ENCODE measurements around the gene CDH15.

CDH15 gene

DNA sequence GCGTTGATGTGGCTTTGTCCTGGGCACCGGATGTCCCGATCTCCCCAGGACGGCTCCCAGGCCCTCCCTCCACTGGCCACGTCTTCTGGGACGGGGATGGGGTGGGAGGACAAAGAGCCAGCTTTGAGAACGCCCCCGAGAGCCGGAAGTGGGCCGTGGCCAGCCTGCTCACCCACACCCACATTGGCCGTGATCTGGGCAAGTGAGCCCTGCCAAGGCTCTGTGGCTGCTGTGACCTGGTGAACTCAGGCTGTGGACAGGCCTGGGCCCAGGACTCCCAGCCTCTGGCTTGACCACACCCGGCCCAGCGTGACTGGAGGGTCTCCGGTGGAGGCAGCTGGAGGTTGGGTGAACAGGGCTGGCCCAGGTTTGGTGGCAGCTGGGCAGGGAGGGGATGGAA, 3.3 kb downstream of the CDH15 start:
- H3K4me1 ChIP-seq = peaks cover 0 to 24% (median 16%) of the 10 kb centered on the region in 4 donors
- no peak overlapping the region for H3K27ac ChIP-seq
- H3K27me3 ChIP-seq = peaks cover 0 to 97% of the 10 kb centered on the region in 2 donors
- intact Hi-C loops (cut with DNase I; ENCODE audit: low total_unique reads) = no loop called here
- H3K9me3 ChIP-seq = no peaks in the 10 kb centered on the region
- no peak for DNase-seq
- no peaks in the 10 kb centered on the region for H3K36me3 ChIP-seq
- H3K4me3 ChIP-seq = no peak overlapping the region
- no peak for TF ChIP-seq CTCF (IDR thresholded peaks at IDR 0.05)

DNA sequence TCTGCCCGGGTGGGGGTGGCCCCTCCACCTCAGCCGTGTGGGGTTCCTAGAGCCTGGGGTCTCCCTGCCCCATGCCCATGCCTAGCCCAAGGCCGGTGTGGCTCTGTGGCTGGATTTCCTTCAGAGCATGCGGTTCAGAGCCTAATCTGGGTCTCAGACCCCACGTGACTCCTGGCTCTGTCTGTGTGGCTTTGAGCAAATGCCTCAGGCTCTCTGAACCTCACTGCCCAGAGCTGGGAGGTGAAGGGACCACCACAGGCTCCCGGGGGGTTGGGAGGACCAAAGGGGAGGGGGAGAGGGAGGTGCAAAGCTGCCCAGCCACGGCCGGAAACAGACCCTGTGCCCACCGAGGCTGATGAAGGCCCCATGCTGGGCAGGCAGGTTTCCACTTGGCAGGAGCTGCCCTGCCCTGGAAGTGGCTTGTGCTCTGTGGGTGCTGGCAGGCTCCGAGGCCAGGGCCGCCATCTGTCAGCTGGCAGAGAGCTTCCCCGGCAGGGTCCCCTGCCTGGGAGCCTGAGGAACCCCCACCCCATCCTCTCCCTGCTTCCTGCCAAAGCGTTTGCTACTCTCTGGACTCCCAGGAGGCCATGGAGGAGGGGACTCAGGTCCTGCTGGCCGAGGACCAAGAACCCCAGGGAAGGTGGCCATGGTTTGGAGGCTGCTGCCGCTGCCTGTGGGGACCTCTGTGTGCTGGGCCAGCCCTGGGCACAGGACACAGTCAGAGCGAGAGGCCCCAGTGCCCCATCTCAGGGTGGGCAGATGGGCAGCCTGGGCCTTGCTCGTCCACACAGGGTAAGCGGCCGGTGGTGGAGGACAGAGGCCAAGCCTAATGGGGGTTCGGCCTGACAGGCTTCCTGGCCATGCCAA, 4.0 kb downstream of the CDH15 start:
- H3K9me3 ChIP-seq = no peaks in the 10 kb centered on the region
- no peak for DNase-seq
- H3K36me3 ChIP-seq = no peaks in the 10 kb centered on the region
- no peak overlapping the region for H3K27ac ChIP-seq
- H3K4me3 ChIP-seq = no peak overlapping the region
- peaks cover 0 to 97% of the 10 kb centered on the region in 2 donors for H3K27me3 ChIP-seq
- H3K4me1 ChIP-seq = peaks cover 0 to 18% (median 14%) of the 10 kb centered on the region in 4 donors
- intact Hi-C loops (cut with DNase I; ENCODE audit: low total_unique reads) = no loop called here
- no peak for TF ChIP-seq CTCF (IDR thresholded peaks at IDR 0.05)

DNA sequence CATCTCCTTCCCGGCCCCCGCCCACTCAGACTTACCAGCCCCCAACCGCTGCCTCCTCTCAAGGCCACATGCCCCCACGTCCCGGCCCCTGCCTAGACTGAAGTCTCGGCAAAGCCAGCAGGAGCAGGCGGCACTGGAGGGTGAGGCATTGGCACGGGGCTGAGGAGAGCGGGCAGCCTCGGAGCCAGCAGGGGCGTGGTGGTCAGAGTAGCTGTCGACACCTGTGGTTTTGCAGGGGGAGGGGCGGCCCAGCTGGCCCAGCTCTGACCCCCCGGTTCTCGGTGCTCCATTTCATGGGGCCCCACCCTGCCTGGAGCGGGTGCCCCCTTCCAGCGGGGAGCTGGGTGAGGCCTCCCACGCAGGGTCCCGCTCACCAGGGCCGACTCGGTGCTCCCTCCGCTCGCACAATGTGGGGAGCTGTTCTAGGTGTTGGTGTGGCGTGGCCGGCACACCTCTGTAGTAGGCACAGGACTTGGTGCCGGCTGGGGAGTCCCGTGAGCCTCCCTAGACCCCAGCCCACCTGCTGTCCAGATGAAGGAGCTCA, 4.7 kb downstream of the CDH15 start:
- Histone ChIP-seq H3K27me3 (peaks cover 0 to 93% of the 10 kb centered on the region in 2 donors), H3K4me3 (no peak overlapping the region), H3K36me3 (no peaks in the 10 kb centered on the region), H3K9me3 (no peaks in the 10 kb centered on the region), H3K27ac (no peak overlapping the region), H3K4me1 (peaks cover 0 to 11% (median 7%) of the 10 kb centered on the region in 4 donors)
- TF ChIP-seq CTCF (IDR thresholded peaks at IDR 0.05) = no peak
- intact Hi-C loops (cut with DNase I; ENCODE audit: low total_unique reads) = no loop called here
- no peak for DNase-seq

- Histone ChIP-seq H3K27ac (no peak overlapping the region), H3K4me3 (no peak overlapping the region), H3K36me3 (no peaks in the 10 kb centered on the region), H3K9me3 (no peaks in the 10 kb centered on the region), H3K4me1 (peaks cover 0 to 6% (median 2%) of the 10 kb centered on the region in 4 donors), H3K27me3 (peaks cover 0 to 91% of the 10 kb centered on the region in 2 donors)
- DNase-seq = no peak
- intact Hi-C loops (cut with DNase I; ENCODE audit: low total_unique reads) = no loop called here
- no peak for TF ChIP-seq CTCF (IDR thresholded peaks at IDR 0.05)
Measured at GRCh38 chr16:89176717-89177116, 5.2 kb downstream of the CDH15 start.

- Histone ChIP-seq H3K36me3 (no peaks in the 10 kb centered on the region), H3K27me3 (peaks cover 0 to 84% of the 10 kb centered on the region in 2 donors), H3K27ac (no peak overlapping the region), H3K4me3 (no peak overlapping the region), H3K4me1 (no peaks in the 10 kb centered on the region), H3K9me3 (no peaks in the 10 kb centered on the region)
- no peak for DNase-seq
- intact Hi-C loops (cut with DNase I; ENCODE audit: low total_unique reads) = no loop called here
- TF ChIP-seq CTCF (IDR thresholded peaks at IDR 0.05) = no peak
Measured at GRCh38 chr16:89177501-89177900, 6.0 kb downstream of the CDH15 start.
